Stimulated activated CD8-positive, alpha-beta memory T cell treated with anti-CD3 and anti-CD28 coated beads, Interleukin-2, amount 100 ng/mL, for 1 hour (primary cell): ENCODE results near the gene TMEM244.
"Not testable (repeated sequence)": the region's sequence is repeated elsewhere in the genome, so short reads cannot be mapped to it uniquely, and the experiment has no call there.

Experiments used
- DNase-seq, 2 donors: peaks; one replicate each; pipeline ENCODE4 v3.0.0-alpha.2; 2020; ENCODE audit warnings: low read depth in 2 of 2

Gene TMEM244

GRCh38 chr6:129860908-129861665 is at the start of gene TMEM244:
Gene TMEM244 (minus strand): TSS chr6:129861315. CDS start chr6:129861188, 127 bp downstream.
- no peak for DNase-seq

GRCh38 chr6:129908858-129909257 is 47.7 kb upstream of the TMEM244 start:
- DNase-seq: no peak

GRCh38 chr6:129908356-129908755 is 47.2 kb upstream of the TMEM244 start:
- no peak for DNase-seq

GRCh38 chr6:129906515-129907077 is 45.5 kb upstream of the TMEM244 start:
- no peak for DNase-seq

GRCh38 chr6:129903082-129903481 is 42.0 kb upstream of the TMEM244 start:
- no peak for DNase-seq

GRCh38 chr6:129902681-129903080 is 41.6 kb upstream of the TMEM244 start:
- DNase-seq: no peak

GRCh38 chr6:129901910-129902309 is 40.8 kb upstream of the TMEM244 start:
- DNase-seq: no peak

GRCh38 chr6:129895692-129896091 is 34.6 kb upstream of the TMEM244 start:
- no peak for DNase-seq

- no peak for DNase-seq
These were observed 33.8 kb upstream of the TMEM244 start for GRCh38 chr6:129894921-129895320.

GRCh38 chr6:129893640-129894039 is 32.5 kb upstream of the TMEM244 start:
- DNase-seq: no peak

GRCh38 chr6:129890701-129891100 is 29.6 kb upstream of the TMEM244 start:
- DNase-seq: no peak

GRCh38 chr6:129890164-129890563 is 29.0 kb upstream of the TMEM244 start:
- DNase-seq: no peak

- no peak for DNase-seq
These were observed 28.5 kb upstream of the TMEM244 start for GRCh38 chr6:129889580-129889979.

- no peak for DNase-seq
These were observed 25.5 kb upstream of the TMEM244 start for GRCh38 chr6:129886401-129887155.

GRCh38 chr6:129884211-129884610 is 23.1 kb upstream of the TMEM244 start:
- DNase-seq: no peak

GRCh38 chr6:129882510-129883023 is 21.5 kb upstream of the TMEM244 start:
- no peak for DNase-seq

- DNase-seq: not testable (repeated sequence)
These were observed 16.8 kb upstream of the TMEM244 start for GRCh38 chr6:129877894-129878293.

GRCh38 chr6:129875610-129876520 is 14.8 kb upstream of the TMEM244 start:
- no peak for DNase-seq

GRCh38 chr6:129874837-129875236 is 13.7 kb upstream of the TMEM244 start:
- DNase-seq: no peak

GRCh38 chr6:129872586-129872985 is 11.5 kb upstream of the TMEM244 start:
- no peak for DNase-seq

GRCh38 chr6:129871221-129871620 is 10.1 kb upstream of the TMEM244 start:
- no peak for DNase-seq
